GM19351 (cell line): ENCODE results near the gene CATSPERE.
"Not testable (repeated sequence)": the region's sequence is repeated elsewhere in the genome, so short reads cannot be mapped to it uniquely, and the experiment has no call there.

Experiments
- ATAC-seq: cut with Tn5 transposase; IDR thresholded peaks from one replicate; pipeline ENCODE4 v1.9.1; 2021; ENCODE audit warnings: mild to moderate bottlenecking, moderate library complexity; ENCODE audit not compliant: unreplicated experiment

CATSPERE gene

DNA sequence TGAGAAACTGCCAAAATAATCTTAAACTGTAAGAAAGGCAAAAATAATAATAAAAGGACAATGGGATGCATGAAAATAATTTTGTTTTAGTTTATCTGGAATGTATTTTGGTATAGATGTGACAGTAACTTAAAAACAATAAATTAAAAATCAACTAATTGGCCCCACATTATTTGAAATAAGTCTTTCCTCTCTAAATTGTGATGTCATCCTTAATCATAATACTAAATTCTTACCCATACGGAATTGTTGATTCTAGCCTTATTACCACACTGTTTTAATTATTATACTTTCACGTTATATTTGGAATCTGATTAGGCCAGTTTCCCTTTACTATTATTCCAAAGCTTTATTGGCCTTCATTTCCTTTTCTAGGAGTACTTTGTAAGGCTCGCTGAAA lies 199.5 kb downstream of the CATSPERE start:
- ATAC-seq, result no peak

GRCh38 chr1:244661569-244662312 lies 200.7 kb downstream of the CATSPERE start:
- not testable (repeated sequence) for ATAC-seq

DNA sequence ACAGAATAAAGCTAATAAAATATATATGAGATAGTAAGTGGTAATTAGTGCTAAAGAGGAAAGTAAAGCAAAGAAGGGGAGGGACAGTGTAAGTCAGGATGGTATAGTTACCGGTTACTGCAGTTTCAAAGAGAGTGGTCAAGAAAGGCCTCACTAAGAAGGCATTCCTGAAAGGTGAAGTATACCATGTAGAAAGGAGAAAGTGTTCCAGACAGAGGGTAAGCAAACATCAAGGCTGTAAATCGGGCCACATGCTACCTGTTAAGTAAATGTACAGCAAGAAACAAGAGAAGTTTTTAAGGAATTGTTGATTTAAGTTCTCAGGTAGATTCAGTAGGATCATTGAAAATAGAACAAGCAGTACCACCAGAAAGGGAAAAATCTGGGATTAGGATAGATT lies 201.5 kb downstream of the CATSPERE start:
- no peak for ATAC-seq

DNA sequence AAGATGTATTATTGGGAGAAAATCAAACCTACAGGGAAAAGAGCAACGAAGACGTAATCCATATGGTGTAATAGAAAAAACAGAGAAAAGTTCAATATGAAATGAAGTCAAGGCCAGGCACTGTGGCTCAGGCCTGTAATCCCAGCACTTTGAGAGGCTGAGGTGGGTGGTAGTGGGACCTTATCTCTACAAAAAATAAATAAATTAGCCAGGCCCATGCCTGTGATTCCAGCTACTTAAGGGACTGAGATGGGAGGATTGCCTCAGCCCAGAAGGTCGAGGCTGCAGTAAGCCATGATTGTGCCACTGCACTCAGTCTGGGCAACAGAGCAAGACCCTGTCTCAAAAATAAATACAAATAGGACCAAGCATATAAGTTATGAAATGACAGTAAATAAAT lies 203.3 kb downstream of the CATSPERE start:
- ATAC-seq, result no peak

DNA sequence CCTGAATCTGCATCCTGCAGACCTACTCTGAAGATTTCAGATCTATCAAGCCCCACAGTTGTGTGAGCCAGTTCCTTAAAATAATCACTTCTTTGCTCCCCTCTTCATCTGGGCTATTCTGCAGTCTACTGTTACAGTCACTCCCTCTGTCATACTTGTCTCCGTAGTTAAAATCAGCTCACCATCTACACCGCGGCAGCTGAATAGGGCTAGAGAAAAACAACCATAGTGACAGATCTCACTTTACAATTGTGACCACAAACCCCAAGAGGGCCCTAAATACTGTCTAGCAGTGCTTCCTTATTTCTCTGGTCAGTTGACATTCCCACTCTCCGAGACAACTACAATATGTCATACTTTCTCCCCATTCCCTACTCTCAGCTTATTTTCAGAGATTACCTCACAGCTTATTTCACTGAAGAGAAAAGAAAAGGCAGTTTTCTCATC lies 204.7 kb downstream of the CATSPERE start:
- peak; percentile 88 for ATAC-seq

DNA sequence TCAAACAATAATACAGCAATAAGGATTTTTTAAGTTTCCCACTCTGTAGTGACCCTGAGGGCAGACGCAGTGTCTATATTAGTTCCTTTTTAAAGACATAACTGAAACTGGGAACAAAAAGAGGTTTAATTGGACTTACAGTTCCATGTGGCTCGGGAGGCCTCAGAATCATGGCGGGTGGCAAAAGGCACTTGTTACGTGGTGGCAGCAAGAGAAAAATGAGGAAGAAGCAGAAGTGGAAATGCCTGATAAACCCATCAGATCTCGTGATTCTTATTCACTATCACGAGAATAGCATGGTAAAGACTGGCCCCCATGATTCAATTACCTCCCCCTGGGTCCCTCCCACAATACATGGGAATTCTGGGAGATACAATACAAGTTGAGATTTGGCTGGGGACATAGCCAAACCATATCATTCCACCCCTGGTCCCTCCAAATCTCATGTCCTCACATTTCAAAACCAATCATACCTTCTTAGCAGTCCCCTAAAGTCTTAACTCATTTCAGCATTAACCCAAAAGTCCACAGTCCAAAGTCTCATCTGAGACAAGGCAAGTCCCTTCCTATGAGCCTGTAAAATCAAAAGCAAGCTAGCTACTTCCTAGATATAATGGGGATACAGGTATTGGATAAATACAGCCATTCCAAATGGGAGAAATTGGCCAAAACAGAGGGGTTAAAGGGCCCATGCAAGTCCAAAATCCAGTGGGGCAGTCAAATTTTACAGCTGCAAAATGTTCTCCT lies 205.8 kb downstream of the CATSPERE start:
- not testable (repeated sequence) for ATAC-seq

DNA sequence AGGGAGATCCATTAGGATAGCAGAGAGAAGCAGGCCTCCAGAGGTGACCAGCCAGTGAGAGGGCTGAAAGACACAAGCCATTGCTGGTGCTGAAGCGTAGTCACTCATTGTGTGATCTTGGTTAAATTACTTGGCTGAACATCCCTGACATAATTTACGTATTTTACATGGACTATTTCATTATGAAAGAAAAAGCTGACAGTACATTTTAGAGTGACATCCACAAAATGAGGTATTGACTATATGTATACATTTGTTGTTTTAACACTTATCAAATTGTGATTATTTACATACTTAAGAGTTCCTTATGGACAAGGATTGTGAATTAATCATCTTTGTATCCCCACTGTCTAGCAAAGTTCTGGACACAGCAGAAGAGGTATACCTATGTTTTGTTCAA lies 206.7 kb downstream of the CATSPERE start:
- no peak for ATAC-seq

- ATAC-seq, result no peak
These were observed 212.0 kb downstream of the CATSPERE start for GRCh38 chr1:244672946-244673682.

GRCh38 chr1:244674446-244674845 lies 213.4 kb downstream of the CATSPERE start:
- no peak for ATAC-seq

GRCh38 chr1:244675167-244675566 lies 214.1 kb downstream of the CATSPERE start:
- no peak for ATAC-seq

DNA sequence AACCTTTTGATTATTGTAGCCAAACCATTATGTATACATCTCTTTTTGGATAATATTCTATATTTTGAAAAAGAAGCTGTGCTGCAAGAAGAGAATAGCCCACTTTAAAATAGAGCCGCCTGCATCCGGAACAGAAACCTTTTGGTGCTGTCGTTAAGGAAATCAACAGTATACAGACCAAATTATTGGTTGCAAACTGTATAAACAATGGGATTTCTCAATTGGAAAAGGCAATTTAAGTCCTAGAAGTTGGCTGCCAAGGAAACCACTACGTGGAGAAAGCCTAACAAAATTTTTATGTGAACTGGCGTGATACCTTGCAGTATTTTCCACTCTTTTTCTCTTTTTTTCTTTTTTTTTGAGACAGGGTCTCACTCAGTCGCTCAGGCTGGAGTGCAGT lies 217.6 kb downstream of the CATSPERE start:
- ATAC-seq, result no peak

DNA sequence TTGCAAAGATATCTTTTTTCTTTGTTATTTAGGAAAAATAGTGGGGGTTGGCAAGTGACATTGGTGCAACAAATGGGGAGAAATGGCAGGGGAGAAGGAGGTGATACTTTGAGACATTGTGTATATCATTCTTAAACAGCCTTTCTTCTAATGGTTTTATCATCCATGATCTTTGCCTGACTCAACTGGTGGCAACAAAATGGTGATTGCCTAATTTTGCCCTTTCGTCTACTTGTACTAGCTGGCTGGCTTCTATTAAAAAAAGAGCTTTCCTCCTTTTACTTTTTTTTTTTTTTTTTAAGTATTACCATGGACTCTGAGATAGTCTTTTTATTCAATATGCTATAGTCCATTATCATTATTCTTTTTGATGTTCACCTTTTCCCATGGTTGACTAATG lies 219.6 kb downstream of the CATSPERE start:
- ATAC-seq, result no peak

GRCh38 chr1:244682087-244682486 lies 221.0 kb downstream of the CATSPERE start:
- not testable (repeated sequence) for ATAC-seq
